ENCODE data around the gene HDC. TPM values are rescaled to one million over a fixed set of nuclear protein-coding genes. Genes with fewer than 3 reads are reported as not detected.

HDC gene, protein sequence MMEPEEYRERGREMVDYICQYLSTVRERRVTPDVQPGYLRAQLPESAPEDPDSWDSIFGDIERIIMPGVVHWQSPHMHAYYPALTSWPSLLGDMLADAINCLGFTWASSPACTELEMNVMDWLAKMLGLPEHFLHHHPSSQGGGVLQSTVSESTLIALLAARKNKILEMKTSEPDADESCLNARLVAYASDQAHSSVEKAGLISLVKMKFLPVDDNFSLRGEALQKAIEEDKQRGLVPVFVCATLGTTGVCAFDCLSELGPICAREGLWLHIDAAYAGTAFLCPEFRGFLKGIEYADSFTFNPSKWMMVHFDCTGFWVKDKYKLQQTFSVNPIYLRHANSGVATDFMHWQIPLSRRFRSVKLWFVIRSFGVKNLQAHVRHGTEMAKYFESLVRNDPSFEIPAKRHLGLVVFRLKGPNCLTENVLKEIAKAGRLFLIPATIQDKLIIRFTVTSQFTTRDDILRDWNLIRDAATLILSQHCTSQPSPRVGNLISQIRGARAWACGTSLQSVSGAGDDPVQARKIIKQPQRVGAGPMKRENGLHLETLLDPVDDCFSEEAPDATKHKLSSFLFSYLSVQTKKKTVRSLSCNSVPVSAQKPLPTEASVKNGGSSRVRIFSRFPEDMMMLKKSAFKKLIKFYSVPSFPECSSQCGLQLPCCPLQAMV
- not detected for total RNA-seq
- polyA plus RNA-seq = not detected
- 0 to 0.06 (median 0) reads per million in 6 experiments for total RNA-seq

DNA sequence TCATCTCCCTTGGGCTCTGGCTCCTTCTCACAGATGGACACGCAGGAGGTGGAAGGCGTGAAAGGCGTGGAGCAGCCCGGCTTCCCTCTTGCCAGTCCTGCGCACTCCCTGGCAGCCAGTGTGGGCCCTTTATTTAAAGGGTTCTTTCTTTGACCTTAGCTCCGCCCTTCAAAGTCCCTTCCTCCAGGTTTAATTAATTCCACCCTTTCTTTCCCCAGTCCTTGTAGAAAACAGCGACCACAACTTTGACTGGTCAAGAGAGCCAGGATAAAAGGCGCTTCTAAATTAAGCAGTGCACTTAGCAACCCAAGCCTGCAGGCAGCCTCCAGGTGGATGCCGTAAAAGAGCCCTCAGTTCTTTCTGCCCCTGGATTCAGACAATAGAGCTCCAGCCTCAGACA, at the start of gene HDC:
TSS of gene HDC (minus strand) at position 107 of the 400 bp plus-strand sequence. CDS start at position 4, 103 bp downstream.
- peaks cover 0 to 10% (median 7%) of the 10 kb centered on the region in 5 donors for H3K27me3 Mint-ChIP-seq
- H3K36me3 Mint-ChIP-seq = no peaks in the 10 kb centered on the region
- H3K4me1 Mint-ChIP-seq = peaks cover 13 to 27% (median 24%) of the 10 kb centered on the region in 4 donors
- peak within 1 kb of the TSS in 1 of 10 donors; percentile 15 for H3K27ac Mint-ChIP-seq
- DNase-seq = no peak
- no peak within 1 kb of the TSS for H3K4me3 Mint-ChIP-seq
- peaks cover 0 to 6% (median 0%) of the 10 kb centered on the region in 9 donors for H3K9me3 Mint-ChIP-seq
- POLR2A ChIA-PET = no interaction called here
- ATAC-seq = no peak

DNA sequence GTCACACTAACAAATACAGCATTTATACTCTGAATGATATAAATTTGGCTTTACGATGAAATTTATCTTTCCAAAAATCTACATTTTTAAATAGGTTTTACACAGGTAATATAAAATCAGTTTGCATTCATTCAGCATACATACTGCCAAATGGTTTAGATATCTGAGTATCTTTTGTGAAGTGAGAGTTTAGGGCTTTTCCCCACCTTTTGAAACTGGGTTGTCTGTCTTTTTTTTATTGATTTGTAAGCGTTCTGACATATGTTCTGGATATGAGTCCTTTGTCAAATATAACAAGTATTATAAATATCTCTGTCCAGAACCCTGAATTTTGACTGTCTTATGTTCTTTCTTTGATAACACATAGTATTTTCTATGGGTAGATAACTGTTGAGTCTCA, 47.1 kb upstream of the HDC start:
- no peak overlapping the region for H3K27ac Mint-ChIP-seq

DNA sequence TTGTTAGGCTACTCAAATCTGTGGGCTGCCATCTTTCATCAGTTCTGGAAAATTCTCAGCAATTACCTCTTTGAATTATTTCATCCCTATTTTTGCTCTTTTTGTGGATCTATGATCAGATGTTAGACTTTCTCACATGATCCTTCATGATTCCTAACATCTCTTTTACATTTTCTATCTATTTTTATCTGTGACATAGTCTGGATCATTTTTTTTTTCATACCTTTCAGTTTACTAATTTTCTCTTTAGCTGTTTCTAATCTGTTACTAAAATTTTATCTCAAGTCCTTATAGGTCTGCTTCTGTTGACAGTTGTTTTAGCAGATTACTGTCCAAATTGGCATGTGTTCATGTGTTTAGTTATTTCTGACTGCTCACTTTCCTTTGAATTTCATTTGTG, 42.3 kb upstream of the HDC start:
- Mint-ChIP-seq H3K4me3 (no peak overlapping the region), H3K4me1 (peaks cover 0 to 8% (median 5%) of the 10 kb centered on the region in 4 donors), H3K9me3 (peaks cover 0 to 21% (median 11%) of the 10 kb centered on the region in 9 donors), H3K27me3 (no peaks in the 10 kb centered on the region), H3K27ac (no peak overlapping the region), H3K36me3 (peaks cover 24 to 50% (median 37%) of the 10 kb centered on the region in 3 donors)
- ATAC-seq (no peak), DNase-seq (no peak)
- POLR2A ChIA-PET = no interaction called here

More for the DNA sequence above, 47.1 kb upstream of the HDC start:
- DNase-seq (no peak), ATAC-seq (no peak)
- Mint-ChIP-seq H3K9me3 (peaks cover 0 to 16% (median 8%) of the 10 kb centered on the region in 9 donors), H3K4me1 (peaks cover 0 to 8% (median 4%) of the 10 kb centered on the region in 4 donors), H3K4me3 (no peak overlapping the region), H3K36me3 (peaks cover 13 to 20% (median 14%) of the 10 kb centered on the region in 3 donors), H3K27me3 (no peaks in the 10 kb centered on the region)
- POLR2A ChIA-PET = no interaction called here

DNA sequence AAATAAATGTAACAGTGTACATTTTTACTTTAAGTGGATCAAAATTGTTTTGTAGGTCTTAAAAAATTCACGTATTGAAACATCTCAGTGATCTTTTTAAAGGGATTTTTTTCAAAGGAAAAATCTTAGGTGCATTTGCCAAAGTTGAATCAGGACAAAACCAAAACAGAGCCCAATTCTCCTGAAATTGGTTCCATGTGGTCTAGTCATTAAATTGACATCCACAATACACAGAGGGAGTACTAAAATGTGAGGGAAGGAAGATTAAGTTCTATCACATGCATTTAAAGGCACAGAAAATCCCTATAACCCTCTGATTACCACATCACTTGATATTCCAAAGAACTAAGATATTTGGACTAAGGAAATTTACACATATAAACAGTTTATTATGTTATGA, 39.3 kb upstream of the HDC start:
- H3K36me3 Mint-ChIP-seq = peaks cover 24 to 77% (median 52%) of the 10 kb centered on the region in 3 donors
- H3K4me3 Mint-ChIP-seq = no peak overlapping the region

DNA sequence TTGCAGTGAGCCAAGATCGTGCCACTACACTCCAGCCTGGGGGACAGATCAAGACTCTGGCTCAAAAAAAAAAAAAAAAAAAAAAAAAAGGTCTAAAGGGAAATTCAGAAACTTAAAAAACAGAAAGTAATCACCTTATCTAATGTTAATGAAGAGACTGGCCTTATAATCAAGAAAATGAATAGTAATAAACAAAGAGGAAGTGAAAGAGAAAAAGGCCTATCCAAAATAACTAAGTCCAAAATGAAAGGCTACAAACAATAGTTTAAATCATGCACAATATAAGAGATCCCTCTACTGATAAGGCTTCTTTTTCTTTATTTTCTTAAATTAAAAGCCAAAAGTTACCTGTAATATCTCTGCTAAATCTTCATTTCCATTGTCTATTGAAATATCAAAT, 37.1 kb upstream of the HDC start:
- Mint-ChIP-seq H3K9me3 (peaks cover 0 to 5% (median 3%) of the 10 kb centered on the region in 9 donors), H3K4me1 (peaks cover 0 to 4% (median 0%) of the 10 kb centered on the region in 4 donors), H3K4me3 (no peak overlapping the region), H3K36me3 (peaks cover 10 to 77% (median 43%) of the 10 kb centered on the region in 3 donors), H3K27ac (no peak overlapping the region), H3K27me3 (no peaks in the 10 kb centered on the region)
- no peak for DNase-seq
- POLR2A ChIA-PET = no interaction called here
- no peak for ATAC-seq

More for the DNA sequence above, 39.3 kb upstream of the HDC start:
- DNase-seq = no peak
- Mint-ChIP-seq H3K27me3 (no peaks in the 10 kb centered on the region), H3K9me3 (peaks cover 0 to 21% (median 11%) of the 10 kb centered on the region in 9 donors), H3K4me1 (peaks cover 0 to 4% (median 0%) of the 10 kb centered on the region in 4 donors), H3K27ac (no peak overlapping the region)
- ATAC-seq = no peak
- POLR2A ChIA-PET = no interaction called here

DNA sequence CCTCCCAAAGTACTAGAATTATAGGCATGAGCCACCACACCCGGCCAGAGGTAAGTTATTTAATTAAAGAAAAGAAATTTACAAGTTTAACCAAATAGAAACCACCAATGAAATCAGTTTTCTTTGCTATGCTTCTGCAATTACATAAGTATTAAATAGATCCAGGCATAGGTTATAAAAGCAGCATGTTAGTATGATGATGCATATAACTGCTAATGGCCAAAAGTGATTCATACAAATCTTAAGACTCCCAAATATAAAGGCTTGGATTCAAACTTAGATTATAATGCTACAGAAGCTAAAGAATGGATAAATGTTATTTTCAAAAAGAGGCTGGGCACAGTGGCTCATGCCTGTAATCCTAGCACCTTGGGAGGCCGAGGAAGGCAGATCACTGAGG, 32.8 kb upstream of the HDC start:
- no peak for DNase-seq
- H3K4me1 Mint-ChIP-seq = peaks cover 0 to 4% (median 0%) of the 10 kb centered on the region in 4 donors
- POLR2A ChIA-PET = no interaction called here
- H3K9me3 Mint-ChIP-seq = no peaks in the 10 kb centered on the region
- H3K36me3 Mint-ChIP-seq = peaks cover 6 to 73% (median 32%) of the 10 kb centered on the region in 3 donors
- H3K27me3 Mint-ChIP-seq = no peaks in the 10 kb centered on the region
- ATAC-seq = no peak
- H3K27ac Mint-ChIP-seq = no peak overlapping the region
- H3K4me3 Mint-ChIP-seq = no peak overlapping the region

DNA sequence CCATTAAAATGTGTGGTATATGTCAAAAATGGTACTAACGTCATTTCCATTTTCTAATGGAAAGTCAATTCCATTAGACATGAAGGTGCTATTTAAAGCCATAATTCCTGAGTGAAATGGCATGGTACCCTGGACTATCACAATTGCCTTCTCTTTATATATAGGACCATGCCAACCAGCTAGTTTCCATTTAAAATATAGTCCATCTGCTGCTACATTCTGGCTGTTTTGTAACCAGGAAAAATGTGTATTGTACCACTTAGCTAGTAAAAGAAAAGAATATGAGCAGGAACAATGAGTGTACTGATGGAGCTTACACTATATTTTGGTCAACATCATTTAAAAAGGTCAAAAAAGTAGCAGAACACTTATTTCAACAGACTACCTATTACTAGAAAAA, 30.4 kb upstream of the HDC start:
- Mint-ChIP-seq H3K36me3 (peaks cover 6 to 58% (median 25%) of the 10 kb centered on the region in 3 donors), H3K9me3 (no peaks in the 10 kb centered on the region), H3K4me1 (no peaks in the 10 kb centered on the region), H3K4me3 (no peak overlapping the region), H3K27me3 (no peaks in the 10 kb centered on the region), H3K27ac (peak overlapping the region in 1 of 10 donors; percentile 8)
- POLR2A ChIA-PET = no interaction called here
- DNase-seq = no peak
- ATAC-seq = no peak

DNA sequence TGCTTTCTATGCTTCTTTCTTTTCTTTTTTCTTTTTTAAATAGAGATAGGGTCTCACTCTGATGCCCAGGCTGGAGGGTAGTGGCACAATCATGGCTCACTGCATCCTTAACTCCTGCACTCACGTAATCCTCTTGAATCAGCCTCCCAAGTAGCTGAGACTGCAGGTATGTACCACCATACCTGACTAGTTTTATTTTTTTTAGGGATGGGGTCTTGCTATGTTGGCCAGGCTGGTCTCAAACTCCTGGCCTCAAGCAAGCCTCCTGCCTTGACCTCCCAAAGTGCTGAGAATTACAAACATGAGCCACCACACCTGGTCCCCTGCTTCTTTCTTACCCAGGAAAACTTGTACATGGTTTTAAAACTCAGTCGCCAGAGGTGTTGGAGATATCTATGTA, 24.2 kb upstream of the HDC start:
- no peaks in the 10 kb centered on the region for H3K9me3 Mint-ChIP-seq
- ATAC-seq (no peak), DNase-seq (no peak)
- peaks cover 0 to 58% (median 27%) of the 10 kb centered on the region in 3 donors for H3K36me3 Mint-ChIP-seq
- no peak overlapping the region for H3K27ac Mint-ChIP-seq
- H3K27me3 Mint-ChIP-seq = no peaks in the 10 kb centered on the region
- H3K4me1 Mint-ChIP-seq = peaks cover 0 to 2% (median 0%) of the 10 kb centered on the region in 4 donors
- POLR2A ChIA-PET = interaction anchor here (0.7 kb wide), 1 partner anchor 108 kb away, joined by 4 read pairs; the partner anchor contains the start of gene SLC27A2
- no peak overlapping the region for H3K4me3 Mint-ChIP-seq

DNA sequence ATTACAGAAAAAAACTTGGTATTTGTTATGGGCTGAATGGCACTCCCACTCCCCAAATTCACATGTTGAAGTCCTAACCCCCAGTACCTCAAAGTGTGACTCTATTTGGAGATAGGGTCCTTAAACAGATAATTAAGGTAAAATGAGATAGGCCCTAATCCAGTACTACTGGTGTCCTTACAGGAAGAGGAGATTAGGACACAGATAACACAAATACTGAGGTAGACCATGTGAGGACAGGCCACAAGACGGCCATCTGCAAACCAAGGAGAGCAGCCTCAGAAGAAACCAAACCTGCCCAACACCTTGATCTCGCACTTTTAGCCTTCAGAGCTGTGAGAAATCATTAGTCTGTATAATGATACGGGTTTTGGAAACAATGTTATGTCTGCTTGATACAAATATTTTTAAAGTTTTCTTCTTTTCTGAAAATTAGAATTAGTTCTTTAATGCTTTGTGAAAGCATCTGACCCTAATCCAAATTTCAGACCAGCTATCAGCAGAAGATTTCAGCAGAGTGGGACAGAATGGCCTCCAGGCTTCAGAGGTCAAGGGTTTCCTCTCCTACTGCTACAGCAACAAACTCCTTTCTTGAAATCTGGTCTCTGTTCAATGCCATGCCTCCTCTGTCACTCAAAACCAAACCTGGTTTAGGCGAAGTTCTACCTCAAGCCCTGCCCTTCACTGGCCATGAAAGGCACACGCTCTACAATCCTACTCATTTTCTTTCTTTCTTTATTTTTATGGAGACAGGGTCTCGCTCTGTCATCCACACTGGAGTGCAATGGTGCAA, 22.0 kb upstream of the HDC start:
- H3K4me1 Mint-ChIP-seq = peaks cover 0 to 2% (median 0%) of the 10 kb centered on the region in 4 donors
- H3K27me3 Mint-ChIP-seq = no peaks in the 10 kb centered on the region
- peaks cover 0 to 61% (median 27%) of the 10 kb centered on the region in 3 donors for H3K36me3 Mint-ChIP-seq
- DNase-seq = no peak
- H3K4me3 Mint-ChIP-seq = no peak overlapping the region
- POLR2A ChIA-PET = no interaction called here
- no peaks in the 10 kb centered on the region for H3K9me3 Mint-ChIP-seq
- no peak for ATAC-seq
- peak overlapping the region in 2 of 10 donors; percentile 16 to 77 for H3K27ac Mint-ChIP-seq

DNA sequence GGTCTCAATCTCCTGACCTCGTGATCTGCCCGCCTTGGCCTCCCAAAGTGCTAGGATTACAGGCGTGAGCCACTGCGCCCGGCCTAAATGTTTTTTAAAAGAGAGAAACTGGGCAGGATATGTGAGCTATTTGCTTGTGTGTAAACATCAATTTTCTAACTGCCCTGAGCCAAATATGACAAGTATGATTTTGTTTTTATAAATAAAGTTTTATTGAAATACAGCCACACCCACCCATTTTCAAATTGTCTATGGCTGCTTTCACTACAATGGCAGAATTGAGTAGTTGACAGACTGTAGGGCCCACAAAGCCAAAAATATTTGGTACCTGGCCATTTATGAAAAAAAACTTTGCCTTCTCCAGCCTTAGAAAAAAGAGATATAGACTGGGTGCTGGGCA, 15.9 kb upstream of the HDC start:
- no peaks in the 10 kb centered on the region for H3K9me3 Mint-ChIP-seq
- H3K27ac Mint-ChIP-seq = no peak overlapping the region
- H3K36me3 Mint-ChIP-seq = peaks cover 0 to 38% (median 18%) of the 10 kb centered on the region in 3 donors
- no peak for DNase-seq
- no peak for ATAC-seq
- no peak overlapping the region for H3K4me3 Mint-ChIP-seq
- no peaks in the 10 kb centered on the region for H3K4me1 Mint-ChIP-seq
- POLR2A ChIA-PET = no interaction called here
- H3K27me3 Mint-ChIP-seq = no peaks in the 10 kb centered on the region

DNA sequence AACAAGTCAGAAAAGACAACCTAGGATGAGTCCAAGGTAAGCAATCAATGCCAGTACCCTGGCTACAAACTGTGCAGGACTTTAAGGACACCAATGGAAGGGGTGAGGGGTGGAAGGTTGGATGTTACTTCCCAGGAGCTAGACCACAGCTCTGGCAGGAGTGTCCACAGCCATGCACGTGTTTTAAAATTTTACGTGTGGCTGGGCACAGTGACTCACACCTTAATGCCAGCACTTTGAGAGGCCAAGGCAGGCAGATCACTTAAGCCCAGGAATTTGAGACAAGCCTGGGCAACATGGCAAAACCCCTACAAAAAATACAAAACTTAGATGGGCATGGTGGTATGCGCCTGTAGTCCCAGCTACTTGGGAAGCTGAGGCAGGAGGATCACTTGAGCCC, 14.7 kb upstream of the HDC start:
- Mint-ChIP-seq H3K4me3 (no peak overlapping the region), H3K36me3 (peaks cover 0 to 32% (median 13%) of the 10 kb centered on the region in 3 donors), H3K9me3 (no peaks in the 10 kb centered on the region), H3K4me1 (no peaks in the 10 kb centered on the region), H3K27me3 (no peaks in the 10 kb centered on the region), H3K27ac (no peak overlapping the region)
- ATAC-seq = no peak
- POLR2A ChIA-PET = no interaction called here
- DNase-seq = no peak

DNA sequence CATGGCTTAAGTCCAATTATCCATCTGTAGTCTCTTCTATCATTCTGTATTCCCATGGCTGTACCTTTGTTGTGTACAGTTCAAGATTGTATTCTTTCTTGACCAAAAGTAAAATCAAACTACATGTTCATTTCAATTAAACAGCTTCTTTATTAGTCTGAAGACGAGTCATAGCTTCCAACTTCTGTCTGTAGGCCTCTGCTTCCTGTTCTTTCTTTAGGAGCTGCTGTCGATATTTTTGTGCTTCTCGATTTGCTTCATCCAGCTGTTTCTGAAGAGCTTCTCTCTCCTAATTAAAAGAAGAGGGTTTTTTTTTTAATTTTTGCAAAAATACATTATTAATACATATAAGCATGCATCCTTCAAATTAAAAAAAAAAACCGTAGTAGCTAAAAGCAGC, 13.0 kb upstream of the HDC start:
- DNase-seq (no peak), ATAC-seq (no peak)
- POLR2A ChIA-PET = no interaction called here
- no peaks in the 10 kb centered on the region for H3K4me1 Mint-ChIP-seq
- H3K36me3 Mint-ChIP-seq = peaks cover 0 to 22% (median 6%) of the 10 kb centered on the region in 3 donors
- peak overlapping the region in 3 of 10 donors; percentile 11 to 71 (median 12) for H3K27ac Mint-ChIP-seq
- no peak overlapping the region for H3K4me3 Mint-ChIP-seq
- H3K27me3 Mint-ChIP-seq = no peaks in the 10 kb centered on the region
- H3K9me3 Mint-ChIP-seq = no peaks in the 10 kb centered on the region
